ENCODE measurements around the gene SASH3.
"Not testable (repeated sequence)": the region's sequence is repeated elsewhere in the genome, so short reads cannot be mapped to it uniquely, and the experiment has no call there.

Gene SASH3

GRCh38 chrX:129779747-129780146 is at the start of gene SASH3:
TSS of gene SASH3 (plus strand) at chrX:129779949. CDS start at chrX:129780098, 149 bp downstream.
- DNase-seq (ENCODE audit: low spot score), result peak; percentile 60

- no peak for DNase-seq (ENCODE audit: low spot score)
These were observed 48.5 kb upstream of the SASH3 start for GRCh38 chrX:129731228-129731627.

- no peak for DNase-seq (ENCODE audit: low spot score)
These were observed 46.9 kb upstream of the SASH3 start for GRCh38 chrX:129732857-129733256.

- DNase-seq (ENCODE audit: low spot score), result no peak
These were observed 46.4 kb upstream of the SASH3 start for GRCh38 chrX:129733335-129733734.

- peak; percentile 27 for DNase-seq (ENCODE audit: low spot score)
These were observed 43.3 kb upstream of the SASH3 start for GRCh38 chrX:129736491-129736890.

GRCh38 chrX:129737916-129738315 is 41.8 kb upstream of the SASH3 start:
- no peak for DNase-seq (ENCODE audit: low spot score)

- DNase-seq (ENCODE audit: low spot score), result no peak
These were observed 41.1 kb upstream of the SASH3 start, which contains the start of gene XPNPEP2 for GRCh38 chrX:129738466-129739308. TSS of gene XPNPEP2 (plus strand) at chrX:129738979. CDS start at chrX:129739214, 235 bp downstream.

- no peak for DNase-seq (ENCODE audit: low spot score)
These were observed 40.2 kb upstream of the SASH3 start for GRCh38 chrX:129739578-129739977.

- DNase-seq (ENCODE audit: low spot score), result no peak
These were observed 37.6 kb upstream of the SASH3 start for GRCh38 chrX:129741880-129742758.

- DNase-seq (ENCODE audit: low spot score), result not testable (repeated sequence)
These were observed 37.0 kb upstream of the SASH3 start for GRCh38 chrX:129742759-129743152.

- DNase-seq (ENCODE audit: low spot score), result no peak
These were observed 35.9 kb upstream of the SASH3 start for GRCh38 chrX:129743821-129744220.

GRCh38 chrX:129744861-129745321 is 34.9 kb upstream of the SASH3 start:
- DNase-seq (ENCODE audit: low spot score), result peak; percentile 59

- no peak for DNase-seq (ENCODE audit: low spot score)
These were observed 32.9 kb upstream of the SASH3 start for GRCh38 chrX:129746557-129747470.

GRCh38 chrX:129747533-129747932 is 32.2 kb upstream of the SASH3 start:
- no peak for DNase-seq (ENCODE audit: low spot score)

GRCh38 chrX:129748305-129748704 is 31.4 kb upstream of the SASH3 start:
- DNase-seq (ENCODE audit: low spot score), result no peak

- no peak for DNase-seq (ENCODE audit: low spot score)
These were observed 30.7 kb upstream of the SASH3 start for GRCh38 chrX:129749069-129749468.

- no peak for DNase-seq (ENCODE audit: low spot score)
These were observed 28.8 kb upstream of the SASH3 start for GRCh38 chrX:129750971-129751370.

- DNase-seq (ENCODE audit: low spot score), result no peak
These were observed 25.4 kb upstream of the SASH3 start for GRCh38 chrX:129754056-129755024.

GRCh38 chrX:129755779-129756650 is 23.7 kb upstream of the SASH3 start:
- DNase-seq (ENCODE audit: low spot score), result peak; percentile 39
